Fibroblast of mammary gland (primary cell): ENCODE results near the gene DDX23.

ENCODE experiments used
- DNase-seq: peaks from one replicate; pipeline ENCODE4 v3.0.0-alpha.2; 2010; ENCODE audit warnings: low read depth
- H3K4me3 ChIP-seq: 2 replicates; pipeline ENCODE4 v1.5.1; 2011; ENCODE audit warnings: low read depth, mild to moderate bottlenecking, low read length, moderate library complexity; ENCODE audit not compliant: control insufficient read depth
- TF ChIP-seq, protein P1 (sequence below): conservative IDR thresholded peaks from 2 replicates; pipeline ENCODE4 v1.5.1; 2011; ENCODE audit warnings: low read depth, low read length, inconsistent platforms; ENCODE audit not compliant: control insufficient read depth, insufficient read depth

Gene DDX23

DNA sequence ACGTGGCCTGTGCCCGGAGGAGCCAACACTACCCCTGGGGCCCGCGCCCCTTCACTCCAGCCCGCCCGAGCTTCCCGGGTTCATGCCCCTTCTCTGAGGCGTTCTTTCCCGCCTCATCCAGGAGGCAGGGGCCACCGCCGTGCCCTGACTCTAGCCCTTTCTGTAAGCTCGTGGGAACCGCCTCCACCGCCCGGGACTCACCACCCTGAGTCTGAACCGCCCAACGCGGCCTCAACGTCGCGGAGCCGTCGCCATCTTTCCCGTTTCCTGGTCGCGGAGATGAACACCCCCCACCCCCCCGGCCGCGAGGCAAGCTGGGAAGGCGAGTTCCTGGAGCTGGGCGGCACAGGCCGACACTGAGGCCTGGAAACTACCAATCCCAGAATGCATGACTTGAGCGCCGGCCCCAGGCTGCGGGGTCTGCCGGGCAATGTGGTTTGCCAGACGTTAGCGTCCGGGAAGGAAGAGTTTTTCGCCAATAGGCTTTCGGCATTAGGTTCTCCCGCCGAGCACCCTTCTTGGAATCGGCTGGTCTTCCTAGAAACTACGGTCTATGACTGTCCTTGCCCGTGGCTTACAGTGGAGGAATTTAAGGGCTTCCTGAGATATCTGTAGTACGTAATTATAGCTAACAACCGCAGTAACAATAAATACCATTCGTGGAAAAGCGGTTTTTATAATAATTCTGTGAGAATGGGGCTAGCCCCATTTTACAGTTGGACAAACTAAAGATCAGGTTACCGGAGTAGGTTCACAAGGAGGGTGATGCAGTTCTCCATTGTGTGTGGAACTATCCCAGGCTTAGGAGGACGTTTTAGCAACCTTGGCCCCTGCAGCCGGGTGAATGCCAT is at the start of gene DDX23:
Gene DDX23, minus strand, starts transcription at position 281 of the 851 bp plus-strand sequence. CDS start 6,381 bp downstream, outside the sequence.
- H3K4me3 ChIP-seq: peak within 1 kb of the TSS; percentile 99
- TF ChIP-seq, protein P1, sequence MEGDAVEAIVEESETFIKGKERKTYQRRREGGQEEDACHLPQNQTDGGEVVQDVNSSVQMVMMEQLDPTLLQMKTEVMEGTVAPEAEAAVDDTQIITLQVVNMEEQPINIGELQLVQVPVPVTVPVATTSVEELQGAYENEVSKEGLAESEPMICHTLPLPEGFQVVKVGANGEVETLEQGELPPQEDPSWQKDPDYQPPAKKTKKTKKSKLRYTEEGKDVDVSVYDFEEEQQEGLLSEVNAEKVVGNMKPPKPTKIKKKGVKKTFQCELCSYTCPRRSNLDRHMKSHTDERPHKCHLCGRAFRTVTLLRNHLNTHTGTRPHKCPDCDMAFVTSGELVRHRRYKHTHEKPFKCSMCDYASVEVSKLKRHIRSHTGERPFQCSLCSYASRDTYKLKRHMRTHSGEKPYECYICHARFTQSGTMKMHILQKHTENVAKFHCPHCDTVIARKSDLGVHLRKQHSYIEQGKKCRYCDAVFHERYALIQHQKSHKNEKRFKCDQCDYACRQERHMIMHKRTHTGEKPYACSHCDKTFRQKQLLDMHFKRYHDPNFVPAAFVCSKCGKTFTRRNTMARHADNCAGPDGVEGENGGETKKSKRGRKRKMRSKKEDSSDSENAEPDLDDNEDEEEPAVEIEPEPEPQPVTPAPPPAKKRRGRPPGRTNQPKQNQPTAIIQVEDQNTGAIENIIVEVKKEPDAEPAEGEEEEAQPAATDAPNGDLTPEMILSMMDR: no peak
- peak; percentile 96 for DNase-seq

DNA sequence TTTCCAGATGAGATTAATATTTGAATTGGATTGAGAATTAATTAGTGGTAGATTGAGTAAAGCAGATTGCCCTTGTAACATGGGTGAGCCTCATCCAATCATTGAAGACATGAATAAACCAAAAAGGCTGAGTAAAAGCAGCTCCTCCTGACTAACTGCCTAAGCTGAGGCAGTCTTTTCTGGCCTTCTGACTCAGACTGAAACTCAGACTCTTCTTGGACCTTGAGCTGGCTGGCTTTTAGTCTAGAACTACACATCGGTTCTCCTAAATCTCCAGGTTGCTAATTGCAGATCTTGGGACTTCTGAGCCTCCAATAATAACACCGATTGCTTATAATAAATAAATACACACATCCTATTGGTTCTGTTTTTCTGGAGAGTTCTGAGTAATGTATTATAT is 49.3 kb upstream of the DDX23 start:
- H3K4me3 ChIP-seq: no peak overlapping the region
- DNase-seq: peak; percentile 43
- TF ChIP-seq, protein P1: no peak

DNA sequence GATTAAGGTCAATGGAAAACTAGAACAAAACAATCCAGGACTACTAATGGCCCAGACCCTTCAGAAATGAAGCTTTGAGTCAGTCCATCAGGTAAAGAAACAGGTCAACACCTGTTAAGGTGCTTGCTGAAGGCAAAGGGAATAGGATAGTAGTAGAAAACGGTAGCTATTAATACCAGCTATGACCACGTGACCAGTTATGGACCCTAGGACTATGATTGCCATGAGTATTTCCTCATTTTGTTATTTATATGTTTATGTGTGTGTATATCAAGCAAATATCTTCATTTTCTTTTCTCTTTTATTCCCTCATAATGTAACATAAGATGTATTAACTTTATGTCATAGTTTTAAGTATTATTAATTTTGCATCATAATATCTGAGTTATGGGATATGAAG is 47.7 kb upstream of the DDX23 start:
- no peak for DNase-seq
- TF ChIP-seq, protein P1: no peak
- H3K4me3 ChIP-seq: no peak overlapping the region

DNA sequence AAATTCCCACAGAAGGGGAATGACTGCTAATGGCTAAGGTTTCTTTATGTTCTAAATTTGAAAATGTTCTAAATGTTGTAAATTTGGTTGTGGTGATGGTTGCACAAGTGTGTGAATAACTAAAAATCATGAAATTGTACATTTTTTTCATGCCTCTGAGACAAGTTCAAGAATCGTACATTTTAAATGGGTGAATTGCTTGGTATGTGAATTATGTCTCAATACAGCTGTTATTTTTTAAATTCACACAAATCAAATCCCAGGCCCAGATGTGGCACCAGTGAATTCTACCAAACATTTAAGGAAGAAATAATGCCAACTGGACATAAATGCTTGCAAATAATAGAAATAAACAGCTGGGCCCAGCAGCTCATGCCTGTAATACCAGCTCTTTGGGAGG is 42.3 kb upstream of the DDX23 start:
- no peak overlapping the region for H3K4me3 ChIP-seq
- TF ChIP-seq, protein P1: no peak
- DNase-seq: no peak

DNA sequence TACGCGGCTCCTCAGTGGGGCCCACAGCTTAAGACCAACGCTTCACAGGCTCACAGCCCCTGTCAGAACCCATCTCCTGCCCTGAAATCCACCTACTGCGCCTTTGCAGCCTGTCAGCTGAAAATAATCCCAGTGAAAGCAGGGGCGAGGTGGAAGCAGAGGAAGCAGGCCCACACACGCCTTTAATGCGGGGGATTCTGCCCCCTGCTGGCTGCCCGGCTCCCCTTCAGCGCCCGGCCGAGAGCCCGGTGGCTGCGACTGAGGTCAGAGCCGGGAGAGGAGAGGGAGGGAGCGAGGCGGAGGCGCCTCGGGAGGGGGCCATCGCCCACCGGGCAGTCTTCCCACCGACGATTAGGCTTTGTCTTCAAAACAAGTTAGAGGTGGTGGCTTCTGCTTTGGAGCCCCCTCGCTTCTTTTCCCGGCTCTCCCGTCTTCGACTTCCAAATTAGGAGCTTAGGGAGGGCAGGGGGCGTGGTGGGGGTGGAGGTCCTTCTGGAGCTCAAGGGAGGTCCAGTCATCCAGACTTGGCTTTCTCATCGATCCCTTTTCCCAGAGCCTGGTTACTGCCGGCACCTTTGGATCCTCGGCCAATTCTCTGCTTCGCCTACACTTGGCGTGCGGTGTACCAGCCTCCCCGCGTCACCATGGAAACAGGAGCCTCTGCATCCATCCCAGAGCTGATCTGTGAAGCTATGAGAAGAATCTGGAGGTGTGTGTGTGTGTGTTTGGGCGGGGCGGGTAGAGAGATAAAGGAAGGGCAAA is 38.9 kb upstream of the DDX23 start:
- TF ChIP-seq, protein P1: peak; percentile 81
- peak; percentile 63 for DNase-seq
- peak overlapping the region; percentile 34 for H3K4me3 ChIP-seq

DNA sequence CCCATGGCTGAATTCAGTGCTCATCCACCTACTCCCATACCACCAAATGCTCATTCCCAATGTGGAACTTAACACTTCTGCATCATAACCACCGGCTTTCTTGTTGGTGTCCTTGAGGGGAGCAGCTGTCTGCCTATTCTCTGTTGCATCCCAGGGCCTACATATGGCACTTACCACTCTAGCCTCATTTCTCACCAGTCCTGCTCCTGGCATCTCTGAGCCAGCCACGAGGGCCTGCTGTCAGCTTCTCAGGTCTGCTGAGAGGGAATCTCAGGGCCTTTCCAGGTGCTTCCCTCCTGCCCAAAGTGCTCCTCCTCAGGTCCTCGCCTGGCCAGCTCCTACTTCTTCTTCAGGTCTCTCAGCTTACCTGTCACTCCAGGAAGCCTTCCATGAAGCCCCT is 37.7 kb upstream of the DDX23 start:
- TF ChIP-seq, protein P1: no peak
- H3K4me3 ChIP-seq: no peak overlapping the region
- DNase-seq: no peak
